Cardiac muscle cell (in vitro differentiated cells and primary cell): ENCODE data around the gene KAT7. TPM values are rescaled to one million over a fixed set of nuclear protein-coding genes. Genes with fewer than 3 reads are reported as not detected.

Source experiments
- DNase-seq, 2 donors: peaks; one replicate each; pipeline versions ENCODE4 v3.0.0 to v3.0.0-alpha.2; 2010 to 2017; ENCODE audit warnings: low read depth in 1 of 2, low spot score in 1 of 2
- H3K27ac ChIP-seq: fragments of 200-600 bp; sonication (generic); 2 replicates; pipeline ENCODE4 v1.5.1; 2016
- H3K27me3 ChIP-seq: fragments of 200-600 bp; sonication (generic); 2 replicates; pipeline ENCODE4 v1.6.0; 2016; ENCODE audit warnings: control low read depth
- H3K36me3 ChIP-seq: fragments of 200-600 bp; sonication (generic); 2 replicates; pipeline ENCODE4 v1.5.1; 2016; ENCODE audit warnings: control low read depth
- H3K4me1 ChIP-seq: fragments of 200-600 bp; sonication (generic); 2 replicates; pipeline ENCODE4 v1.8.1; 2017; ENCODE audit warnings: low read depth, mild to moderate bottlenecking, mixed run types
- H3K4me3 ChIP-seq: fragments of 200-600 bp; sonication (generic); 2 replicates; pipeline ENCODE4 v1.5.1; 2016; ENCODE audit warnings: mild to moderate bottlenecking
- H3K9me3 ChIP-seq: fragments of 200-600 bp; sonication (generic); 2 replicates; pipeline ENCODE4 v1.5.1; 2017; ENCODE audit warnings: low read depth, mild to moderate bottlenecking, control low read depth
- polyA plus RNA-seq: library from polyadenylated mRNA; unstranded; fragments of >200 nt; fragmentation: Nextera tagmentation; extraction: Ambion mirVana; gene quantifications from 2 replicates; pipeline ENCODE4 v1.2.1, GENCODE V29; 2016
- total RNA-seq: library from RNA; depleted of rRNA; stranded (reverse); fragments of >200 nt; gene quantifications from 2 replicates; pipeline ENCODE4 v1.2.3, GENCODE V29; 2016
- TF ChIP-seq, protein P1 (sequence below): IDR thresholded peaks from 2 replicates; pipeline ENCODE4 v1.5.1; 2012; ENCODE audit warnings: low read depth, mild to moderate bottlenecking, low read length

Gene KAT7
- total and polyA plus RNA-seq, 2 experiments from 2014 or later = 30.0 to 33.1 TPM

DNA sequence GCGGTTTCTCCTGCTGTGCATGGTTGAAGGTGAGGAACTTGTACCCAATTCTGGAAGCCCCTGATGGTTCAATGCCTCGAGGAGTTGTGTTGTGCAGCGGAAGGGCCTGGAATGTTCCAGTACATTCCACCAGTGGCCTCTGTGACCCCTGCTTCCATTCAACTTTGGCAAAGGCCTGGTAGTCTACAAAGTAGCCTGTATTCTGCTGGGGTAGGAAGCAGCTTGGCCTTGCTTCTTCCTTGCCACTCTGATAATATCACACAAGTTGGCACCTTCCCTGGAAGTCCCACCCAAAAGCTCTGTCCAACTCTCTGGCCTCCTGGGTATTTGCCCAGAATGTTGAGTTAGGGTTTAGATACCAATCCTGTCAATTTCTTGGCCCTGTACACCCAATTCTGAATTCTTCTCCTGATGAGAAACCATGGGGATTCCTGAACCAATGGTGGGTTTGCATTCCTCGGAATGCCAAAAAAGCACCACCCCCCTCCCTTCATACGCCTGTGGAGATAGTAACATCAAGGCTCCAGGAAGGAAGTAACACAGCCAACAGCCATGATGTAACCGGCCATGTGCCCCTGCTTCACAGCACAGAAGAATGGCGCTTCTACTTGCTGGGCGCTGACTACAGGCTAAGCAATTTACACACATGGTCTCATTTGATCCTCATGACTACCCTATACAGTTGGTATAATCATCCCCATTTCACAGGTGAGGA, 12.8 kb upstream of the KAT7 start:
- peak in 1 of 2 donors; percentile 70 for DNase-seq
- H3K9me3 ChIP-seq = no peaks in the 10 kb centered on the region
- H3K27ac ChIP-seq = no peak overlapping the region
- H3K27me3 ChIP-seq = no peaks in the 10 kb centered on the region
- H3K36me3 ChIP-seq = no peaks in the 10 kb centered on the region
- H3K4me1 ChIP-seq = no peaks in the 10 kb centered on the region
- H3K4me3 ChIP-seq = no peak overlapping the region
- TF ChIP-seq, protein P1, sequence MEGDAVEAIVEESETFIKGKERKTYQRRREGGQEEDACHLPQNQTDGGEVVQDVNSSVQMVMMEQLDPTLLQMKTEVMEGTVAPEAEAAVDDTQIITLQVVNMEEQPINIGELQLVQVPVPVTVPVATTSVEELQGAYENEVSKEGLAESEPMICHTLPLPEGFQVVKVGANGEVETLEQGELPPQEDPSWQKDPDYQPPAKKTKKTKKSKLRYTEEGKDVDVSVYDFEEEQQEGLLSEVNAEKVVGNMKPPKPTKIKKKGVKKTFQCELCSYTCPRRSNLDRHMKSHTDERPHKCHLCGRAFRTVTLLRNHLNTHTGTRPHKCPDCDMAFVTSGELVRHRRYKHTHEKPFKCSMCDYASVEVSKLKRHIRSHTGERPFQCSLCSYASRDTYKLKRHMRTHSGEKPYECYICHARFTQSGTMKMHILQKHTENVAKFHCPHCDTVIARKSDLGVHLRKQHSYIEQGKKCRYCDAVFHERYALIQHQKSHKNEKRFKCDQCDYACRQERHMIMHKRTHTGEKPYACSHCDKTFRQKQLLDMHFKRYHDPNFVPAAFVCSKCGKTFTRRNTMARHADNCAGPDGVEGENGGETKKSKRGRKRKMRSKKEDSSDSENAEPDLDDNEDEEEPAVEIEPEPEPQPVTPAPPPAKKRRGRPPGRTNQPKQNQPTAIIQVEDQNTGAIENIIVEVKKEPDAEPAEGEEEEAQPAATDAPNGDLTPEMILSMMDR = no peak

DNA sequence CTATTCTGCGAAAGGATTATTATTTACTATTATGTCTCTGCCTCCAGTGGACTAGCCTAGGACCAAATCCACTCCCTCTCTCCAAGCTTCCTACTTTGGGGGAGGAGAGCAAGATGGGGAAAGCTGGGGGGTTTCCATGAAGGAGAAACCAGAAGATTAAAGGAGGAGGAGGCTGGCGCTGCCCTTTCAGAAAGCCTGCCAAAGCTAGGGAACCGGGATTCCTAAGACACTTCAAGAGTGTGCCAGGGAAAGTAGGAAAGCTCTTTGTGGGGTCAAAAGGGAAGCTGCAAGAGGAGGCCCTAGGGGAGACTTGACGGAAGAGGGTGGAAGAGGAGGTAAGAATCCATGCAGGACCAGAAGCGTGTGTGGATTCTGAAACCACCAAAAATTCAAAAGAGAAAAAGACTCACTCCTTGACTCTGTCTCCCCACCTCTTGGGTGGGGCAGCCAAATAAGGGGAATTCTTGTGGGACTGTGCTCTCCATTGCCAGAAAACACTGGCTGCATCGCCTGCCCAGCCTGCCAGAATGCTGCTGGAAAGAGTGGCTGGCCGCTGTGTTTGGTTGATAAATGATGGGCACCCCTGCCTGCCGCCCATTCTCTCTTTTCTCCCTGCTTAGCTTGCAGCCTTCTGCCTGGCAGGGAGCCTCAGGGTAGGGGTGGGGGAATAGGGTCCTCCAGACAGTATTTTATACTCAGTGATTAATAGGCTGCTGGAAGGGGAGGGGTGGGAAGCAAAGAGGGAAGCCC, 11.8 kb upstream of the KAT7 start:
- TF ChIP-seq, protein P1 = no peak

DNA sequence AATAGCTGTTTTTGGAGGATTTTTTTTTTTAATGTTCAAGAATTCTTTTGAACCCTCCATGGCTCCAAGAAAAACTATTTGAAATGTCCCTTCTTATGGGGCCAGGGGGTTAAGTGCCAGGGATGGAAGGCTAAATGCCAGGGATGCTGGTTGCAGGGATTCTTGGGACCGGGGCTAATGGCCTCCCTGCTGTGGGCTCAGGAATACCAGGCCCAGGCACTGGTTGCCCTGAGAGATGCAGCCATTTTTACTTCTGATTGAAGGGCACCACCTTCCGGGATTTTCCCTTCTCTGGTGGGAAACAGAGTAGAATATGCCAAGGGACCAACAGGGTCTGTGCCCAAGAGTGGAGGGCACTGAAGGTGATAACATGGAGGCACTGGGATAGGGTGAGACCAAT, 10.9 kb upstream of the KAT7 start:
- no peak overlapping the region for H3K4me3 ChIP-seq
- no peaks in the 10 kb centered on the region for H3K9me3 ChIP-seq
- DNase-seq = no peak
- TF ChIP-seq, protein P1 = no peak
- no peaks in the 10 kb centered on the region for H3K4me1 ChIP-seq
- no peak overlapping the region for H3K27ac ChIP-seq
- no peaks in the 10 kb centered on the region for H3K27me3 ChIP-seq
- no peaks in the 10 kb centered on the region for H3K36me3 ChIP-seq

More for the DNA sequence above, 11.8 kb upstream of the KAT7 start:
- Histone ChIP-seq H3K27ac (no peak overlapping the region), H3K9me3 (no peaks in the 10 kb centered on the region), H3K4me1 (no peaks in the 10 kb centered on the region), H3K36me3 (no peaks in the 10 kb centered on the region), H3K4me3 (no peak overlapping the region), H3K27me3 (no peaks in the 10 kb centered on the region)
- DNase-seq = no peak

DNA sequence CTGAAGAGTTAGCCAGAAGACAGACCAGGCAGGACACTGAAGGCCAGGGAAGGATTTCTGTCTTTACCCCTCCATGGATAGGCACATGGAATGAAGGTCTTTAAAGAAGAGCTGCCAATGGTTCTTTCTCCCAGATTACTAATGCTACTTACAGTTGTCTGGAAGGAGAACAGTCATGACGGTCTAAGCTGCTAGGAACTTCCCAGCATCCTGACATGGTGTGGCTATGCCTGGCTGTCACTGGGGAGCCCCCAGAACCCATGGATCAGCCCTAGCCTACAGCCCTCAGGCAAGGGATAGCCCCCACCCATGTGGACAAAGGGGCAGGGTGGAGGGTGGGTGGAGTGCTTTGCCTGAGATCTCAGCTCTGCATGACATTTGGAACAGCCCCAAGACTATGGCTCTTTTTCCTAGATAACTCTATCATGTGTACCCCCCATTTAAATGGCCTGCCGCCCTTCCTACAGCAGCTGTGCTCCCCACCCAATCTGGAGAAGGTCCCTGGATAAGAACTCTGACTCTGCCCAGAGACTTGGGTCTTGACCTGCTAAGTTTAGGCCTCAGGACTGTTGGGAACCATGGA, 9.2 kb upstream of the KAT7 start:
- H3K4me1 ChIP-seq = peaks cover 4% of the 10 kb centered on the region
- no peaks in the 10 kb centered on the region for H3K36me3 ChIP-seq
- TF ChIP-seq, protein P1 = no peak
- DNase-seq = no peak
- H3K9me3 ChIP-seq = no peaks in the 10 kb centered on the region
- H3K27ac ChIP-seq = no peak overlapping the region
- H3K27me3 ChIP-seq = no peaks in the 10 kb centered on the region
- no peak overlapping the region for H3K4me3 ChIP-seq

DNA sequence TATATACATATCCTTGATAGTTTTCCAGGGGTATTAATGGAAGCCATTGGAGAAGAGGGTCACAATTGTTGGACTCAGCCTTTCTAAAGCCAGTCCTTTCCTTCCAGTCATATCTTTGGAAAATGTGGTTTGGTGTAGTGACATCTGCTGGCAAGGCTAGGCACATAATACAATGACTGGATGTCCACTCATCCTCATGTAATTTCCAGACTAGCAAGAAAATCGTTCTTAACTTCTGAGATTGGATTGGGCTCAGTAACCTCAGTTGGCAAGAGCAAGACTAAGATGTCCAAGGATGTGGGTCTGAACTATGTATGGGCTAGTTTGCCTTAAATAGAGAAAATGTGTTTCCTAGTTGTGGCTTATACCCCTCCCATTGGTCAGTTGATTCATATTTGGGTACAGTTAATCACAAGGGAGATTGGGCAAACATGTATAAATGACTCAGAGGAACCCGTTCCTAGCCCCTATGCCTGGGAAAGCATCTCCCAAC, 8.7 kb upstream of the KAT7 start:
- Histone ChIP-seq H3K27ac (no peak overlapping the region), H3K27me3 (no peaks in the 10 kb centered on the region), H3K4me3 (no peak overlapping the region), H3K9me3 (no peaks in the 10 kb centered on the region), H3K36me3 (no peaks in the 10 kb centered on the region), H3K4me1 (peaks cover 9% of the 10 kb centered on the region)
- TF ChIP-seq, protein P1 = peak; percentile 69
- DNase-seq = peak; percentile 47 to 89
